ENCODE results near the gene MALL. TPM values are rescaled to one million over a fixed set of nuclear protein-coding genes. Genes with fewer than 3 reads are reported as not detected.
"Not testable (repeated sequence)": the region's sequence is repeated elsewhere in the genome, so short reads cannot be mapped to it uniquely, and the experiment has no call there.

MALL gene
- total RNA-seq, 1 donor = 5.1 TPM

GRCh38 chr2:110116033-110116710, 550 bp upstream of the MALL start:
- H3K79me2 ChIP-seq (ENCODE audit: insufficient read depth, low read length) = no peaks in the 10 kb centered on the region
- H3K4me1 ChIP-seq (ENCODE audit: insufficient read depth, low read length) = peaks cover 11% of the 10 kb centered on the region
- H3K27ac ChIP-seq (ENCODE audit: low read depth, low read length) = no peak overlapping the region
- peaks cover 6% of the 10 kb centered on the region for H3K27me3 ChIP-seq (ENCODE audit: insufficient read depth, low read length)
- H3K9me3 ChIP-seq (ENCODE audit: low read depth, low read length) = no peaks in the 10 kb centered on the region
- H4K20me1 ChIP-seq (ENCODE audit: insufficient read depth, low read length) = no peaks in the 10 kb centered on the region
- TF ChIP-seq, protein P1, sequence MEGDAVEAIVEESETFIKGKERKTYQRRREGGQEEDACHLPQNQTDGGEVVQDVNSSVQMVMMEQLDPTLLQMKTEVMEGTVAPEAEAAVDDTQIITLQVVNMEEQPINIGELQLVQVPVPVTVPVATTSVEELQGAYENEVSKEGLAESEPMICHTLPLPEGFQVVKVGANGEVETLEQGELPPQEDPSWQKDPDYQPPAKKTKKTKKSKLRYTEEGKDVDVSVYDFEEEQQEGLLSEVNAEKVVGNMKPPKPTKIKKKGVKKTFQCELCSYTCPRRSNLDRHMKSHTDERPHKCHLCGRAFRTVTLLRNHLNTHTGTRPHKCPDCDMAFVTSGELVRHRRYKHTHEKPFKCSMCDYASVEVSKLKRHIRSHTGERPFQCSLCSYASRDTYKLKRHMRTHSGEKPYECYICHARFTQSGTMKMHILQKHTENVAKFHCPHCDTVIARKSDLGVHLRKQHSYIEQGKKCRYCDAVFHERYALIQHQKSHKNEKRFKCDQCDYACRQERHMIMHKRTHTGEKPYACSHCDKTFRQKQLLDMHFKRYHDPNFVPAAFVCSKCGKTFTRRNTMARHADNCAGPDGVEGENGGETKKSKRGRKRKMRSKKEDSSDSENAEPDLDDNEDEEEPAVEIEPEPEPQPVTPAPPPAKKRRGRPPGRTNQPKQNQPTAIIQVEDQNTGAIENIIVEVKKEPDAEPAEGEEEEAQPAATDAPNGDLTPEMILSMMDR (IDR thresholded peaks at IDR 0.05; ENCODE audit: extremely low read depth, low read depth, low read length) = peak; percentile 73
- H3K36me3 ChIP-seq (ENCODE audit: insufficient read depth, low read length) = no peaks in the 10 kb centered on the region
- peak; percentile 95 for DNase-seq (ENCODE audit: insufficient read length, low spot score, missing footprints)
- H2AFZ ChIP-seq (ENCODE audit: low read length) = peak overlapping the region; percentile 51
- peak overlapping the region; percentile 46 for H3K4me3 ChIP-seq (ENCODE audit: insufficient read depth, low read length)
- H3K4me2 ChIP-seq (ENCODE audit: insufficient read depth, low read length) = peak overlapping the region; percentile 40

GRCh38 chr2:110114831-110115255, 779 bp downstream of the MALL start:
- no peak overlapping the region for H2AFZ ChIP-seq (ENCODE audit: low read length)

GRCh38 chr2:110113961-110114591, 1.5 kb downstream of the MALL start:
- TF ChIP-seq, protein P1 (IDR thresholded peaks at IDR 0.05; ENCODE audit: extremely low read depth, low read depth, low read length) = peak; percentile 19
- Histone ChIP-seq H4K20me1 (ENCODE audit: insufficient read depth, low read length) (no peaks in the 10 kb centered on the region), H3K36me3 (ENCODE audit: insufficient read depth, low read length) (no peaks in the 10 kb centered on the region), H3K79me2 (ENCODE audit: insufficient read depth, low read length) (no peaks in the 10 kb centered on the region), H3K4me3 (ENCODE audit: insufficient read depth, low read length) (no peak overlapping the region), H3K4me2 (ENCODE audit: insufficient read depth, low read length) (no peak overlapping the region), H3K4me1 (ENCODE audit: insufficient read depth, low read length) (peaks cover 7% of the 10 kb centered on the region), H3K9me3 (ENCODE audit: low read depth, low read length) (no peaks in the 10 kb centered on the region), H3K27me3 (ENCODE audit: insufficient read depth, low read length) (peaks cover 6% of the 10 kb centered on the region), H2AFZ (ENCODE audit: low read length) (no peak overlapping the region), H3K27ac (ENCODE audit: low read depth, low read length) (no peak overlapping the region)
- DNase-seq (ENCODE audit: insufficient read length, low spot score, missing footprints) = no peak

More at GRCh38 chr2:110114831-110115255, 779 bp downstream of the MALL start:
- Histone ChIP-seq H3K4me3 (ENCODE audit: insufficient read depth, low read length) (no peak overlapping the region), H3K9me3 (ENCODE audit: low read depth, low read length) (no peaks in the 10 kb centered on the region), H3K27me3 (ENCODE audit: insufficient read depth, low read length) (peaks cover 6% of the 10 kb centered on the region), H3K27ac (ENCODE audit: low read depth, low read length) (no peak overlapping the region), H3K4me2 (ENCODE audit: insufficient read depth, low read length) (peak overlapping the region; percentile 40), H4K20me1 (ENCODE audit: insufficient read depth, low read length) (no peaks in the 10 kb centered on the region), H3K79me2 (ENCODE audit: insufficient read depth, low read length) (no peaks in the 10 kb centered on the region), H3K4me1 (ENCODE audit: insufficient read depth, low read length) (peaks cover 7% of the 10 kb centered on the region), H3K36me3 (ENCODE audit: insufficient read depth, low read length) (no peaks in the 10 kb centered on the region)
- no peak for DNase-seq (ENCODE audit: insufficient read length, low spot score, missing footprints)
- TF ChIP-seq, protein P1 (IDR thresholded peaks at IDR 0.05; ENCODE audit: extremely low read depth, low read depth, low read length) = no peak

DNA sequence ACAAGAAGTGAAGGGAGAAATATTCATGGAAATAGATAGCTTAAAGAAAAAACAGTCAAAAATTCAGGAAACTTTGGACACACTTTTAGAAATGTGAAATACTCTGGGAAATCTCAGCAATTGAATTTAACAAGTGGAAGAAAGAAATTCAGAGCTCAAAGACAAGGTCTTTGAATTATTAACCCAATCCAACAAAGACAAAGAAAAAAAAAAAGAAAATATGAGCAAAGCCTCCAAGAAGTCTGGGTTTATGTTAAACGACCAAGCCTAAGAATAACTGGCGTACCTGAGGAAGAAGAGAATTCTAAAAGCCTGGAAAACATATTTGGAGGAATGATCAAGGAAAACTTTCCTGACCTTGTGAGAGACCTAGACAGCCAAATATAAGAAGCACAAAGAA, 7.3 kb downstream of the MALL start:
- not testable (repeated sequence) for H3K4me2 ChIP-seq (ENCODE audit: insufficient read depth, low read length); H4K20me1 ChIP-seq (ENCODE audit: insufficient read depth, low read length); H3K79me2 ChIP-seq (ENCODE audit: insufficient read depth, low read length); H3K27ac ChIP-seq (ENCODE audit: low read depth, low read length); H2AFZ ChIP-seq (ENCODE audit: low read length); DNase-seq (ENCODE audit: insufficient read length, low spot score, missing footprints); H3K4me3 ChIP-seq (ENCODE audit: insufficient read depth, low read length); H3K27me3 ChIP-seq (ENCODE audit: insufficient read depth, low read length); H3K36me3 ChIP-seq (ENCODE audit: insufficient read depth, low read length); H3K9me3 ChIP-seq (ENCODE audit: low read depth, low read length)
- peaks cover 32% of the 10 kb centered on the region for H3K4me1 ChIP-seq (ENCODE audit: insufficient read depth, low read length)

Measured in osteoblast (primary cell).